H4 (cell line): ENCODE data around the gene MAST1. TPM values are rescaled to one million over a fixed set of nuclear protein-coding genes. Genes with fewer than 3 reads are reported as not detected.
"Not testable (repeated sequence)": the region's sequence is repeated elsewhere in the genome, so short reads cannot be mapped to it uniquely, and the experiment has no call there.

Source experiments
- DNase-seq: peaks from one replicate; pipeline ENCODE4 v3.0.0-alpha.2; 2015; ENCODE audit warnings: low spot score
- total RNA-seq: library from RNA; depleted of rRNA; stranded (reverse); fragments of >200 nt; shearing (Covaris generic); gene quantifications from 2 replicates; pipeline ENCODE4 v1.2.3, GENCODE V29; 2014

The MAST1 gene
- total RNA-seq, 1 experiment from 2014 or later, result 5.7 TPM

- no peak for DNase-seq
Measured at GRCh38 chr19:12872255-12872654, 33.9 kb downstream of the MAST1 start.

DNA sequence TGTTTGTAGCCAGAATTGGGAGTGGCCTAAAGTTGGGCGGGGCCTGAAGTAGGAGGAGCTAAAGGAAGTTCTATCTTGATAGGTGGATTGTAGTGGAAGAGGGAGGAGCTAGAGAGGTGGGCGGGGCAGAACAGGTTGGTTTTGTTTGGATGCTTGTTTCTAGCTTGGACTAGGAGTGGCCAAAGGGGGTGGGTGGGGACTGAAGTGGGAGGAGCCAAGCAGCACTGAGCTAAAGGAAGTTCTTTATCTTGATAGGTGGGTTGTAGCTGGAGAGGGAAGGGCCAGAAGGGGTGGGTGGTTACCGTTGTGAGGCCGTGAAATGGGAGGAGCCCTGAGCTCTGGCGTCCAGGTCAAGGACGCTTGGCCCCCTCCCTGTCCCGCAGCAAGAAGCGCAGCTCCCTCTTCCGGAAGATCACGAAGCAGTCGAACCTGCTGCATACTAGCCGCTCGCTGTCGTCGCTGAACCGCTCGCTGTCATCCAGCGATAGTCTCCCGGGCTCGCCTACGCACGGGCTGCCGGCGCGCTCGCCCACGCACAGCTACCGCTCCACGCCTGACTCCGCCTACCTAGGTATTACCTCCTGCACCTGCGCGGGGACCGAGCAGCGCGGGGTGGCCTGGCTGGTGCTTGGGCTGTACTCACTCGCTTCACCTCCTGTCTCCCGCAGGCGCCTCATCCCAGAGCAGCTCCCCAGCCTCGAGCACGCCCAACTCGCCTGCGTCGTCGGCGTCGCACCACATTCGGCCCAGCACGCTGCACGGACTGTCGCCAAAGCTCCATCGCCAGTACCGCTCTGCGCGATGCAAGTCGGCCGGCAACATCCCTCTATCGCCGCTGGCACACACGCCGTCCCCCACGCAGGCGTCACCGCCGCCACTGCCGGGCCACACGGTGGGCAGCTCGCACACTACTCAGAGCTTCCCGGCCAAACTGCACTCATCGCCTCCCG is 34.9 kb downstream of the MAST1 start:
- DNase-seq, result no peak

DNA sequence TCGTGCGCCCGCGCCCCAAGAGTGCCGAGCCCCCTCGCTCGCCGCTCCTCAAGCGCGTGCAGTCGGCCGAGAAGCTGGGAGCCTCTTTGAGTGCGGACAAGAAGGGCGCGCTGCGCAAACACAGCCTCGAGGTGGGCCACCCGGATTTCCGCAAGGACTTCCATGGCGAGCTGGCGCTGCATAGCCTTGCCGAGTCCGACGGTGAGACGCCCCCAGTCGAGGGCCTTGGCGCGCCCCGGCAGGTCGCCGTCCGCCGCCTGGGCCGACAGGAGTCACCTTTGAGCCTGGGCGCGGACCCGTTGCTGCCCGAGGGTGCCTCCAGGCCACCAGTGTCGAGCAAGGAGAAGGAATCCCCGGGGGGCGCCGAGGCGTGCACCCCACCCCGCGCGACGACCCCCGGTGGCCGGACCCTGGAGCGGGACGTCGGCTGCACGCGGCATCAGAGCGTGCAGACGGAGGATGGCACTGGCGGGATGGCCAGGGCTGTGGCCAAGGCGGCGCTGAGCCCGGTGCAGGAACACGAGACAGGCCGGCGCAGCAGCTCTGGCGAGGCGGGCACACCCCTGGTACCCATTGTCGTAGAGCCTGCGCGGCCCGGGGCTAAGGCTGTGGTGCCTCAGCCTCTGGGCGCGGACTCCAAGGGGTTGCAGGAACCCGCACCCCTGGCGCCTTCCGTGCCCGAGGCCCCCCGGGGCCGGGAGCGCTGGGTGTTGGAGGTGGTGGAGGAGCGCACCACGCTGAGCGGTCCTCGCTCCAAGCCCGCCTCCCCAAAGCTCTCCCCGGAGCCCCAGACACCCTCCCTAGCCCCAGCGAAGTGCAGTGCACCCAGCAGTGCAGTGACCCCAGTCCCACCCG is 35.8 kb downstream of the MAST1 start:
- DNase-seq, result no peak

DNA sequence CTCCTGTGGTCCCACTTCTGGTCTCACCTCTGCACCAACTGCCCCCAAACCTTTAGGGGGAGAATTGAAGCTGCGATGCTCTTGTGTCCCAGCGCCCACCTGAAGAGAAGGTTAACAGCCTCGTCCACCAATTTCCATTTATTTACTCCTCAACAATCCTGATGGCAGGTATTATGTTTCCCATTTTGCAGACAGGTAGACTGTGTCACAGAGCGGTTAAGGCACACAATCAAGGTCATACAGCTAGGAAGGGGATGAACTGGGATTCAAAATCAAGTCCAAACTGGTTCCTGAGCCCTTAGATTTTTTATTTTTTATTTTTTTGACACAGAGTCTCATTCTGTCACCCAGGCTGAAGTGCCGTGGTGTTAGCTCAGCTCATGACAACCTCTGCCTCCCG is 36.8 kb downstream of the MAST1 start:
- no peak for DNase-seq

GRCh38 chr19:12880551-12881171 is 42.3 kb downstream of the MAST1 start:
- no peak for DNase-seq

DNA sequence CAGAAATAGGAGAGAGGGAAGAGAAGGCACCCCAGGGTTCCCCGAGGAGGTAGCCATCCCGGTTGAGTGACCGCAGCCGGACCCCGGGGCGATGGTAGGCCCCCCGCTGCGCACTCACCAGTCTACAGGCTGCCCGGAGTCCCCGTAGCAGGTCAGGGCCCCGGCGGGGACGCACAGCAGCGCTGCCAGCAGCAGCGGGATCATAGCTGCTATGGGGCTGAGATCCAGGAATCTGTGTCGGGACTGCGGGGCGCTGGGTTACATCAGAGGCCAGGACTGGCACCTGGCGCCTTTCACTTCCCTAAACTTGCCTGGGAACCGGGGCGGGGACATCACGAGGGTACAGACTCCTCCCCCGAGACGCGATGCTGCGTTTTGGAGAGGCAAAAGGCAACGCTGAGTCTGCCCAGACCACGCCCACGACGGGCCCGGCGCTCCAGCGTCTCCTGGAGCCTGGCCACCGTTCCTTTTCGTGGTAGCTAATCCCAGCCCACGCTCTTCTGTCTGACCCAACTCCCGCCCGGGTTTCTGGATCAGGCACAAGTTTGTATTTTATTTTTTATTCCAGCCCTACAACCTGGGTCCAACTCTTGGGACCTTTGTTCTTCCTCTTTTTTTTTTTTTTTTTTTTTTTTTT is 43.0 kb downstream of the MAST1 start, which contains the start of gene DNASE2:
Gene DNASE2 (minus strand): TSS at position 278 of the 637 bp plus-strand sequence. CDS start 74 bp downstream, at position 204.
- DNase-seq, result peak; percentile 97

GRCh38 chr19:12882589-12882988 is 44.3 kb downstream of the MAST1 start:
- no peak for DNase-seq

DNA sequence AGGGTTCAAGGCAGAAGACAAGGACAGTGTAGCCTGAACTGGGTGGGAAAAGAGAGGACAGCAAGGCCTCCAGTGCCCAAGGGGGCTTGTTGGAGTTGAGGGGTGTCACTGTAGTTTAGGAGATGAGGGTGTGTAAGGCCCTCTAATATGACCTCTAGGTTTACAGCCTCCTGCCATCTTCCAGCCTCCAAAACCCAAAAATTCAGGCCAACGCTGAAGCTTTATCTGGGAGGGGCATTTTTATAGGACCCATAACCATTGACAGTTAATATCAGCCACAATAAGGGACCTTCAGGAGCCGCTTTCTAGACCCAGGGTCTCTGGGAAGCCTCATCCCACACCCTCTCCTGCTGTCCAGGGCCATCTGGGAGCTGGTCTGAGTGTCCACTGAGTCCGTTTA is 45.9 kb downstream of the MAST1 start:
- DNase-seq, result no peak

DNA sequence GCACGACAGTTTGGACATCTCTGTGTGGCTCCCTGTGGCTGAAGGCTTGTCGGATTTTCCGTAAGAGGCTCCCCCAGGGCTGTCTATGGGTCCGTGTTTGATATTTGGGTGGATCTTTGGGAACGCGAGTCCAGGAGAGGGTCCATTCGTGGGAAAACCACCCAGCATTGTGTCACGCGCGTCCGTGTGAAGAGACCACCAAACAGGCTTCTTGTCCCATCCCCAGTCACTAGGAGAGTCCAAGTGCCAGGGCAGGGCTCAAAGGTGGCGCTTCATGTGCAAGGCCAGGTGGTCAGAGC is 46.3 kb downstream of the MAST1 start:
- DNase-seq, result no peak

- no peak for DNase-seq
Measured at GRCh38 chr19:12884926-12885748, 46.8 kb downstream of the MAST1 start.

DNA sequence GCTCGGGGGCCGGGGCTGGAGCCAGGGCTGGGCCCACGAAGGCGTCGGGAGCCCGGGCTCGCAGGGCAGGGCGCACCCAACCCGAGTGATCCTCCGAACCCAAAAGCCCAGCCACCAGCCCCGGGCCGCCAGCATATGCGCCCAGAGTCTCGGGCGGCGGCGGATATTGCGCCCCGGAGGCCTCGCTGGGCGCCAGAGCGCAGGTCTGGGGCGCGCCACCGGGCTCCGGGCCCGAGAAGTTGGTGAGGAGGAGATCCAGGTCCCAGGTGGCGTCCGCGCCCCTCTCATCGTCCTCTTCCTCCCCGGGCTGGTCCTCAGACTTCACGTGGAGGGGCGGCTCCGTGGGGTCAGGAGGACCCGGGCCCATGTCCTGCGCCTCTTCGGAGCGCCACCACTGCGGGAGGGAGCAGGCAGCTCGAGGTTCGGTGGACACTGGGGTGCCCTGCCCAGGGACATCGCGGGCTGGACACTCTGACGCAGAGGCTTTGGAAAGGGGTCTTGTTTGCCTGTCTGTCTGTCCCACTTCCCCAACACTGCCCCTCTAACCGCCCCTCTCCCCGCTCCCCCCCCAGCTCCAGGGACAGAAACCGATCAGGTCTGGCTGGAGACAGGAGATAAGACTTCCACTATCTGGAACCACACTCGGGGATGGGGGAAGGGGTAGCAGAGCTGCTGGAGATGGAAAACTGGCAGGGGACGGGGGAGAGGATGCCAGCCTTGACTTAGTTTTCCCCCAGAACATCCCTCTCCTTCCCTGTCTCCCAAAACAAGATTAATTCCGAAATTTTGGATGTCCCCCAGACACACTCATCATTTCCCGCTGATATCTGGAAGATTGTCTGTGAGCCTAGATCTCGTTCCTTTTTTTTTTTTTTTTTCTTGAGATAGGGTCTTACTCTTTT is 47.7 kb downstream of the MAST1 start:
- DNase-seq, result no peak

- no peak for DNase-seq
Measured at GRCh38 chr19:12886651-12886968, 48.3 kb downstream of the MAST1 start.

DNA sequence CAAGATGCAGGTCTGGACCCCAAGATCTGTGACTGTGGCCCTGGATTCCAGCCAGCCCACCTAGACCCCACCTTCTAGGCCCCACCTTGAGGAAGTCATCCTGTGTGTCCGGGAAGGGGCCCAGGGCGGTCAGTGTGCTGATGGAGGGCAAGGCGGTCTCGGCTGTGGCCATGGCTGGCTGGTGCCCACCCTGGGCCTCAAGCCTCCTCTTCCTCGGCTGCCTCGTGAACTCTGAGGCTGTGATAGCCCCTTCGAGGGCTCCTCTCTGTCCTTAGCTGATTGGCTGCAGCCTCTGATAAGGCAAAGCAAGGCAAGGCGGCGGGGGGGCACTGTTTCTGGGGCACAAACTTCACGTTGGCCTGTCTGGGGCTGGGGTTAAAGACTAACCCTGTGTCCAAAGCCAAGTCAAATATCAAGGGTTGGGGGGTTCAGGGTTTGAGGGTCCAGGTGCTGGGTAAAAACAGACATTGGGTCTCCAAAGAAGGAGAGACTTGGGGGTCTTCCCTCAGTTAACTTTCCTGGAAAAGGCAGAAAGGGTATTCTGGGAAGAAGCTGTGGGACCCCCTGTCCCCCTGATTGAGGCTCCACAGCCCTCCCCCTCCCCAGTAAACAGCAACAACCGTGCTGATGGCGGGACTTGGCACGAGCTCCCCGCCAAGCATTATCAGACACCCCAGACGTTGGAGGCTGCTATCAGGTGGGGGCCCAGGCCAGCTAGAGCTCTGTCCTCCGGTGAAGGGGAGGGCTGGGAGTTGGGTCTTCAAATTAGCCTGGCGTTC is 48.8 kb downstream of the MAST1 start, which contains the start of gene KLF1:
Gene KLF1 (minus strand): TSS at position 233 of the 779 bp plus-strand sequence. CDS start 61 bp downstream, at position 172.
- no peak for DNase-seq

DNA sequence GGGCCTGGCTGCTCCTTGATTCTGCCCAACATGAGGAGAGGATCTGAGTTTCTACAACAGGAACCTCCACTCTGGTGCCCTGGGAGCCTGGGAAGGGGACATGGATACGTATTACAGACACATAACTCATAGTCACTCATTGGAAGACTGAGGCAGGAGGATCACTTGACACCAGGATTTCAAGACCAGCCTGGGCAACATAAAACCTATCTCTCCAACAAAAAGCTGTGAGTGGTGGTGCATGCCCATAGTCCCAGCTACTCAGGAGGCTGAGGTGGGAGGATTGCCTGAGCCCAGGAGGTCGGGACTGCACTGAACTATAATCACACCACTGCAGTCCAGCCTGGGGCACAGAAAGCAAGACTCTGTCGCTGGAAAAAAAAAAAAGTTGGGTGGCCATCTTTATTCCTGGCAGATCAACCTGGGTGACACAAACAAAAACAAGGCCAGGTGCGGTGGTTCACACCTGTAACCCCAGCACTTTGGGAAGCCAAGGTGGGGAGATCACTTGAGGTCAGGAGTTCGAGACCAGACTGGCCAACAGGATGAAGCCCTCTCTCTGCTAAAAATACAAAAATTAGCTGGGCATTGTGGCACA is 49.8 kb downstream of the MAST1 start:
- no peak for DNase-seq

- not testable (repeated sequence) for DNase-seq
Measured at GRCh38 chr19:12890299-12890786, 52.0 kb downstream of the MAST1 start.

DNA sequence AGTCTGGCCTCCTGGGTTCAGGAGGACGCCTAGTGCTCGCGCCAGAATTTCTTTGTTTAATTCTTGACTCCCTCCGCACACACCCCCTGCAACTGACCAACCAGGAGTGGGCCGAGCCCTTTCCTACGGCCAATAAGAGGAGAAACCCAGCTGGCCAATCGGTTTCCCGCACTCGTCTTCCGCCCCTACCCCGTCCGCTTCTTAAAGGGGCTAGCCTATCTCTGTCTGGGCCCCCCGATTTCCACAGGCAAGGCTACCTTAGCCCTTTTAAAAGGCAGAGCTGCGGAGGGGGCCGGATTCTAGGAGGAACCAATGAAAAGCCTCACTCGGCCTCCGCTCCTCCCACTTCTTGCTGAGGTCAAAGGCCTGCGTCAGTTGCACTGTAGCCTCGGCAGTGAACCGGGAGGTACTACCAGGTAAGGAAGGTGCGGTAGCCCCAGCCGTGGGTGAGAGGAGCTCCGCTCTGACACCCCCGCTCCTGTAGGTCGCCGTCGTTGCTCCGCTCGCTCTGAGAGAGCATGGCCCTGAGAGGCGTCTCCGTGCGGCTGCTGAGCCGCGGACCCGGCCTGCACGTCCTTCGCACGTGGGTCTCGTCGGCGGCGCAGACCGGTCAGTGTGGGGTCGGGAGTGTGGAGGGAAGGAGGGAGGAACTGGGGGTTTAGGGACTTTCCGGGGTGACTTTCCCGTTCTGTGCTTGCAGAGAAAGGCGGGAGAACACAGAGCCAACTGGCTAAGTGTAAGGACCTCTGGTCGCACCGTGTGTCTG is 52.7 kb downstream of the MAST1 start, which contains the start of gene GCDH:
Gene GCDH (plus strand): TSS at position 374 of the 766 bp plus-strand sequence. CDS start 145 bp downstream, at position 519.
- peak; percentile 99 for DNase-seq

GRCh38 chr19:12891553-12892021 is 53.3 kb downstream of the MAST1 start:
- no peak for DNase-seq
